Keratinocyte (primary cell): ENCODE measurements around the gene BHLHE23. TPM values are rescaled to one million over a fixed set of nuclear protein-coding genes. Genes with fewer than 3 reads are reported as not detected.

Experiments used
- DNase-seq: peaks from one replicate; pipeline ENCODE4 v3.0.0-alpha.2; 2011; ENCODE audit warnings: low read depth, missing footprints, low spot score
- FAIRE-seq: peaks from 2 replicates; lab custom pipeline; 2011; peaks lifted over from hg19 to GRCh38; lab: Jason Lieb, UNC
- H2AFZ ChIP-seq: 2 replicates; pipeline ENCODE4 v1.6.0; 2012; ENCODE audit warnings: low read length, control low read depth, inconsistent platforms; ENCODE audit not compliant: control insufficient read depth
- H3K27ac ChIP-seq: 2 replicates; pipeline ENCODE4 v1.5.1; 2011; ENCODE audit warnings: low read length; ENCODE audit not compliant: control insufficient read depth, insufficient read depth
- H3K27me3 ChIP-seq: 3 replicates; pipeline ENCODE4 v1.6.0; 2011; ENCODE audit warnings: low read length; ENCODE audit not compliant: control insufficient read depth, insufficient read depth; ENCODE audit errors: extremely low read depth
- H3K36me3 ChIP-seq, 2 experiments: 2 replicates in 1 of 2; 3 replicates in 1 of 2; pipeline ENCODE4 v1.5.1; 2011; ENCODE audit warnings: low read length in 2 of 2, mild to moderate bottlenecking in 1 of 2; ENCODE audit not compliant: control insufficient read depth in 2 of 2, insufficient read depth in 2 of 2; ENCODE audit errors: extremely low read depth in 1 of 2
- H3K4me1 ChIP-seq: 3 replicates; pipeline ENCODE4 v1.5.1; 2011; ENCODE audit warnings: low read length; ENCODE audit not compliant: control insufficient read depth, insufficient read depth; ENCODE audit errors: extremely low read depth
- H3K4me2 ChIP-seq: 3 replicates; pipeline ENCODE4 v1.6.0; 2011; ENCODE audit warnings: low read depth, low read length; ENCODE audit not compliant: control insufficient read depth, insufficient read depth; ENCODE audit errors: extremely low read depth
- H3K4me3 ChIP-seq, 3 experiments: fragments of 200-600 bp in 1 of 3; sonication (generic) in 1 of 3; 2 replicates in 2 of 3; 3 replicates in 1 of 3; pipeline ENCODE4 v1.5.1; 2011 to 2016; ENCODE audit warnings: low read length in 3 of 3, mild to moderate bottlenecking in 3 of 3, control low read depth in 2 of 3, inconsistent platforms in 1 of 3, low read depth in 1 of 3, mixed read lengths in 1 of 3, mixed run types in 1 of 3, moderate library complexity in 1 of 3; ENCODE audit not compliant: control insufficient read depth in 2 of 3, insufficient read depth in 2 of 3; ENCODE audit errors: extremely low read depth in 1 of 3
- H3K79me2 ChIP-seq: 2 replicates; pipeline ENCODE4 v1.6.0; 2012; ENCODE audit warnings: low read length; ENCODE audit not compliant: control insufficient read depth, insufficient read depth
- H3K9ac ChIP-seq: 3 replicates; pipeline ENCODE4 v1.6.0; 2011; ENCODE audit warnings: low read length; ENCODE audit not compliant: control insufficient read depth, insufficient read depth; ENCODE audit errors: extremely low read depth
- H3K9me1 ChIP-seq: 3 replicates; pipeline ENCODE4 v1.6.0; 2011; ENCODE audit warnings: low read length; ENCODE audit not compliant: control insufficient read depth, insufficient read depth; ENCODE audit errors: extremely low read depth
- H3K9me3 ChIP-seq: 2 replicates; pipeline ENCODE4 v1.5.1; 2012; ENCODE audit warnings: low read depth, low read length; ENCODE audit not compliant: control insufficient read depth
- H4K20me1 ChIP-seq: 3 replicates; pipeline ENCODE4 v1.6.0; 2011; ENCODE audit warnings: low read length; ENCODE audit not compliant: control insufficient read depth, insufficient read depth; ENCODE audit errors: extremely low read depth
- EZH2 ChIP-seq: IDR thresholded peaks from one replicate; pipeline ENCODE4 v1.6.1; 2012; ENCODE audit warnings: inconsistent platforms, mild to moderate bottlenecking, low read length, moderate library complexity
- dilution Hi-C: fragments of 300-500 bp; cut with MboI; formaldehyde crosslinking; loops from one replicate; pipeline ENCODE4 v1.7.0; 2020; ENCODE audit warnings: low sequenced_read_pairs; ENCODE audit not compliant: extremely low pct_ligation_motif_present
- polyA plus RNA-seq, 5 experiments: library from polyadenylated mRNA; depleted of rRNA in 3 of 5; stranded (reverse) in 3 of 5; stranded (forward) in 1 of 5; unstranded in 1 of 5; fragments of >200 nt; gene quantifications; 1 replicate in 1 of 5; 2 replicates in 3 of 5; 3 replicates in 1 of 5; pipeline versions ENCODE4 v1.2.1 to v1.2.3, GENCODE V29; 2011 to 2012; ENCODE audit warnings: missing spikeins in 2 of 5, low read depth in 1 of 5, low replicate concordance in 1 of 5
- TF ChIP-seq, protein P1 (sequence below), 3 experiments: IDR thresholded peaks in 1 of 3; conservative IDR thresholded peaks in 1 of 3; optimal IDR thresholded peaks in 1 of 3; 2 replicates in 2 of 3; 3 replicates in 1 of 3; pipeline versions ENCODE3 to v1.5.1; 2011; ENCODE audit warnings: low read length in 3 of 3, mild to moderate bottlenecking in 3 of 3, moderate library complexity in 2 of 3, control low read depth in 1 of 3, inconsistent platforms in 1 of 3; ENCODE audit not compliant: insufficient read depth in 2 of 3; ENCODE audit errors: extremely low read depth in 1 of 3

The BHLHE23 gene
- polyA plus RNA-seq, 1 donor (not counting 4 experiments of a cell fraction or from before 2014, with no cell fraction given), result not detected

DNA sequence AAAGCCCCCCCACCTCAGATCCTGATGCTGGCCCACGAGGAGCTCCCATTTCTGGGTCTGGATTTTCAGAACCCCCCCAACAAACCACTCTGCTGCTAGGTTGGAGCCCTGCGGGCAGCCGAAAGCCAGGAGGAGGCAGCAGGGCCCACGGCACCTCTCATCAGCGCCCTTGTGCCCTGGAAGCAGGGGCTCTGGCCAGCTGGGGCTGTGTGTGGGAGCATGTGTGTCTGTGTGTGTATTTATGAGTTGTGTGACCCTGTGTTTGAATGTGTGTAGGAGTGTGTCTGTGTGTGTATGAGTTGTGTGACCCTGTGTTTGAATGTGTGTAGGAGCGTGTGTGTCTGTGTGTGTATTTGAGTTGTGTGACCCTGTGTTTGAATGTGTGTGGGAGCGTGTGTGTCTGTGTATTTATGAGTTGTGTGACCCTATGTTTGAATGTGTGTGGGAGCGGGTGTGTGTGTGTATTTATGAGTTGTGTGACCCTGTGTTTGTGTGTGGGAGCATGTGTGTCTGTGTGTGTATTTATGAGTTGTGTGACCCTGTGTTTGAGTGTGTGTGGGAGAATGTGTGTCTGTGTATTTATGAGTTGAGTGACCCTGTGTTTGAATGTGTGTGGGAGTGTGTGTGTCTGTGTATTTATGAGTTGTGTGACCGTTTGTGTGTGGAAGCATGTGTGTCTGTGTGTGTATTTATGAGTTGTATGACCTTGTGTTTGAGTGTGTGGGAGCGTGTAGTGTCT lies 35.4 kb downstream of the BHLHE23 start:
- Histone ChIP-seq H3K36me3 (no peaks in the 10 kb centered on the region), H3K9me1 (no peaks in the 10 kb centered on the region), H3K4me3 (no peak overlapping the region), H3K9me3 (no peaks in the 10 kb centered on the region), H4K20me1 (peaks cover 3% of the 10 kb centered on the region), H3K9ac (no peak overlapping the region), H3K79me2 (no peaks in the 10 kb centered on the region), H3K4me1 (peaks cover 5% of the 10 kb centered on the region), H3K27ac (no peak overlapping the region), H3K27me3 (peaks cover 60% of the 10 kb centered on the region), H2AFZ (no peak overlapping the region), H3K4me2 (no peak overlapping the region)
- DNase-seq, result no peak
- dilution Hi-C loops, result no loop called here
- no peak for FAIRE-seq
- TF ChIP-seq, protein P1, sequence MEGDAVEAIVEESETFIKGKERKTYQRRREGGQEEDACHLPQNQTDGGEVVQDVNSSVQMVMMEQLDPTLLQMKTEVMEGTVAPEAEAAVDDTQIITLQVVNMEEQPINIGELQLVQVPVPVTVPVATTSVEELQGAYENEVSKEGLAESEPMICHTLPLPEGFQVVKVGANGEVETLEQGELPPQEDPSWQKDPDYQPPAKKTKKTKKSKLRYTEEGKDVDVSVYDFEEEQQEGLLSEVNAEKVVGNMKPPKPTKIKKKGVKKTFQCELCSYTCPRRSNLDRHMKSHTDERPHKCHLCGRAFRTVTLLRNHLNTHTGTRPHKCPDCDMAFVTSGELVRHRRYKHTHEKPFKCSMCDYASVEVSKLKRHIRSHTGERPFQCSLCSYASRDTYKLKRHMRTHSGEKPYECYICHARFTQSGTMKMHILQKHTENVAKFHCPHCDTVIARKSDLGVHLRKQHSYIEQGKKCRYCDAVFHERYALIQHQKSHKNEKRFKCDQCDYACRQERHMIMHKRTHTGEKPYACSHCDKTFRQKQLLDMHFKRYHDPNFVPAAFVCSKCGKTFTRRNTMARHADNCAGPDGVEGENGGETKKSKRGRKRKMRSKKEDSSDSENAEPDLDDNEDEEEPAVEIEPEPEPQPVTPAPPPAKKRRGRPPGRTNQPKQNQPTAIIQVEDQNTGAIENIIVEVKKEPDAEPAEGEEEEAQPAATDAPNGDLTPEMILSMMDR (optimal IDR thresholded peaks at IDR 0.05 in 1 of 3, IDR thresholded peaks at IDR 0.05 in 1 of 3, conservative IDR thresholded peaks at IDR 0.05 in 1 of 3; ENCODE audit: extremely low read depth in 1 of 3, insufficient read depth in 2 of 3, low read length in 3 of 3), result no peak
- TF ChIP-seq EZH2, result no peak

DNA sequence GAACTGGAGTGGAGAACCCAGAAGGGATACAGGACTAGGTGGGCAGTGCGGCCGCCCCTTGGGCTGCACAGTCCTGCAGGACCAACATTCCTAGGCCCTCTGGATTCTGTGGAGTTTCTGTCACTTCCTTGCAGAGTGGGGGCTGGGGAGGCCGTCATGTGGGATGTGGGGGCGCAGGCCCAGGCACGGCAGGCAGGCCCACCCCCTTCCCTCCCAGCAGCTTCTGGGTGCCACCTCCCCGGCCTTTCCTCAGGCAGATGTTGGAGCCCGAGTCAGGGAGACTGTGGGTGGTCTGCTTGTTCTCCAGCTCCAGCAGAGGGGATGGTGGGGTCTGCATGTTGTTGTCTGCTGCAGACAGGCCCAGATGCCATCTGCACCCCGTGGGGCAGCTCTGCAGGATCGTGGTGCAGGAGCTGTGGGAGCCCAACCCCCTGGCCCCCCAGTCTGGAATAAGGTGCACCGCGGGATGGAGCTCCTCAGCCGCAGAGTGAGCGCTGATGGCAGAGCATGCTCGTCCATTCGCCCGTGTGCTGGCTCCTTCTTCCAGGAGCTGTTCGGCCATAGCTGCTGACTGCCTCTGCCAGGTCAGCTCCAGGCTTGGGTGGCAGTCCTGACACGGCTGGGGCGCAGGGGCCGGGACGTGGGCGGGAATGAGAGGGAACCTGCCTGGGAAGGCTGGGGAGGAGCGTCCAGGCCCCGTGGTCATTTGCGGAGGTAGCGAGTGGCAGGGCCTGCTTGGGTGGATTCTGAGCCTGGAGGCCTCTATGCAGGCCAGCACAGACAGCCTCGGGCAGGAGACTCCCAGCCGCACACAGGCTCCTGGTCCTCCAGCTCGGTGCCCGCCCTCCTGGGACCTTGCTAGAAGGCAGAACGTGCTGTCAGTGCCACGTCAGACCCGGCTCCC lies 36.2 kb downstream of the BHLHE23 start:
- H3K27ac ChIP-seq, result no peak overlapping the region
- no peak for DNase-seq
- dilution Hi-C loops, result no loop called here

More for the DNA sequence above, 36.2 kb downstream of the BHLHE23 start:
- FAIRE-seq, result no peak
- Histone ChIP-seq H3K79me2 (no peaks in the 10 kb centered on the region), H3K4me3 (no peak overlapping the region), H3K4me1 (peaks cover 5% of the 10 kb centered on the region), H3K4me2 (no peak overlapping the region), H3K36me3 (no peaks in the 10 kb centered on the region), H3K9ac (no peak overlapping the region), H3K9me3 (no peaks in the 10 kb centered on the region), H2AFZ (no peak overlapping the region), H3K9me1 (no peaks in the 10 kb centered on the region), H3K27me3 (peaks cover 56% of the 10 kb centered on the region), H4K20me1 (peaks cover 3% of the 10 kb centered on the region)
- TF ChIP-seq, protein P1 (optimal IDR thresholded peaks at IDR 0.05 in 1 of 3, IDR thresholded peaks at IDR 0.05 in 1 of 3, conservative IDR thresholded peaks at IDR 0.05 in 1 of 3; ENCODE audit: extremely low read depth in 1 of 3, insufficient read depth in 2 of 3, low read length in 3 of 3), result no peak
- TF ChIP-seq EZH2, result no peak
